ENCODE data around the gene PLXNA1.

DNA sequence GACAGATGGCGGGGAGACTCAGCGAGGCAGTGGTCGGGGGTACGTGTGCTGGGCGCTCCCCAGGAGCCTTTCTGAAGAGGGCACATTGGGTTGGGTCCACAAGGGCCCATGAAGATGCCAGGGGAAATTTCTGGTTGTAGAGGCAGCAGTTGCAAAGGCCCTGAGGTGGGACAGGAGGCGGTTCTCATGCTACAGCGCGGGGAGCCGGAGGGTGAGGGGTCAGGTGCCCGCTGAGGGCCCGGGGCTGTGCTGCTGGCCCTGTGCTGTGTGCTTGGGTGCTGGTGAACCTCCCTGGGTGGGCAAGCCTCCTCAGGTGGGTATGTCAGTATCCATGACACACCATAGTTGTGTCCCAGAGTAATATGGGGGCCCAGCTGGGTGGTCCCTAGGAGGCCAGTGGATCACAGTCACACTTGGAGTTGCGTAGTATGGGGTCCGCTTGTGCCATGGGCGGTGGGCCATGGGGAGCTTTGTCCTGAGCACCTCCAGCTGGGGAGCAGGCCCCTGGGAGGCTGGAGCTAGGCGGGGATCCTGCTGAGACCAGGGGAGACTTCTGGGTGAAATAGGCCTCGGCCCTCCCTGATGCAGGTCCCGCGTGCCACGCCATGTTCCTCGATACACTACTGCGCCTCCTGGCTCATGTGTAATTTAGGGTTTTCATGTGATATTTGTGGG is 44.3 kb downstream of the PLXNA1 start:
- no peak for TF ChIP-seq POLR2AphosphoS5 (IDR thresholded peaks at IDR 0.05; ENCODE audit: low read depth, low read length)
- TF ChIP-seq POLR2A (IDR thresholded peaks at IDR 0.05; ENCODE audit: low read depth, low read length) = no peak
